Stimulated activated CD8-positive, alpha-beta memory T cell treated with anti-CD3 and anti-CD28 coated beads, Interleukin-2, amount 100 ng/mL, for 48 hours (primary cell): ENCODE data around the gene PMP22.
"Not testable (repeated sequence)": the region's sequence is repeated elsewhere in the genome, so short reads cannot be mapped to it uniquely, and the experiment has no call there.

ENCODE experiments used
- DNase-seq, 2 donors: peaks; one replicate each; pipeline ENCODE4 v3.0.0-alpha.2; 2020; ENCODE audit warnings: low read depth in 2 of 2

PMP22 gene

GRCh38 chr17:15255713-15256454 lies 9.2 kb downstream of the PMP22 start:
- no peak for DNase-seq

GRCh38 chr17:15250135-15250860 lies 14.8 kb downstream of the PMP22 start:
- no peak for DNase-seq

- DNase-seq = no peak
Measured at GRCh38 chr17:15249487-15249886, 15.6 kb downstream of the PMP22 start.

- DNase-seq = no peak
Measured at GRCh38 chr17:15247891-15248529, 17.1 kb downstream of the PMP22 start.

GRCh38 chr17:15245054-15245453 lies 20.1 kb downstream of the PMP22 start:
- DNase-seq = no peak

- DNase-seq = no peak
Measured at GRCh38 chr17:15240644-15241043, 24.5 kb downstream of the PMP22 start.

- no peak for DNase-seq
Measured at GRCh38 chr17:15239491-15239890, 25.6 kb downstream of the PMP22 start.

GRCh38 chr17:15238676-15239422 lies 26.3 kb downstream of the PMP22 start:
- no peak for DNase-seq

GRCh38 chr17:15238057-15238456 lies 27.1 kb downstream of the PMP22 start:
- no peak for DNase-seq

GRCh38 chr17:15237106-15237425 lies 28.1 kb downstream of the PMP22 start:
- DNase-seq = no peak

- DNase-seq = no peak
Measured at GRCh38 chr17:15236281-15237105, 28.6 kb downstream of the PMP22 start.

GRCh38 chr17:15233971-15234370 lies 31.2 kb downstream of the PMP22 start:
- DNase-seq = no peak

- no peak for DNase-seq
Measured at GRCh38 chr17:15233022-15233805, 31.9 kb downstream of the PMP22 start.

GRCh38 chr17:15232517-15232915 lies 32.6 kb downstream of the PMP22 start:
- DNase-seq = no peak

GRCh38 chr17:15231851-15232516 lies 33.1 kb downstream of the PMP22 start:
- DNase-seq = no peak

- DNase-seq = no peak
Measured at GRCh38 chr17:15230866-15231265, 34.3 kb downstream of the PMP22 start.

GRCh38 chr17:15221827-15222226 lies 43.3 kb downstream of the PMP22 start:
- DNase-seq = not testable (repeated sequence)

GRCh38 chr17:15220785-15221184 lies 44.3 kb downstream of the PMP22 start:
- DNase-seq = no peak

- no peak for DNase-seq
Measured at GRCh38 chr17:15216481-15216880, 48.6 kb downstream of the PMP22 start.
